H1 (cell line): ENCODE results near the gene SLC13A5. TPM values are rescaled to one million over a fixed set of nuclear protein-coding genes. Genes with fewer than 3 reads are reported as not detected.
A peak's percentile ranks its signal among the peaks of the same experiment; 100 is the strongest.

Experiments used
- CTCF ChIA-PET: fragments of 300-600 bp; sonication (Branson Sonifier 250); formaldehyde crosslinking; loops from one replicate; lab custom pipeline; 2021; ENCODE audit not compliant: partially characterized antibody; lab: Charles Lee
- POLR2A ChIA-PET: fragments of 300-600 bp; sonication (Branson Sonifier 250); formaldehyde crosslinking; loops from one replicate; lab custom pipeline; 2021; ENCODE audit warnings: inconsistent platforms; ENCODE audit not compliant: partially characterized antibody; lab: Charles Lee
- DNase-seq, 2 experiments: peaks; one replicate each; pipeline versions ENCODE4 v3.0.0 to v3.0.0-alpha.2; 2010 to 2022; ENCODE audit warnings: low spot score in 2 of 2, low read depth in 1 of 2, mixed read lengths in 1 of 2
- FAIRE-seq: peaks from 2 replicates; lab custom pipeline; 2011; peaks lifted over from hg19 to GRCh38; lab: Jason Lieb, UNC
- H2AFZ ChIP-seq: 2 replicates; pipeline ENCODE4 v1.8.1; 2012; ENCODE audit warnings: low read length, inconsistent platforms
- H2AK5ac ChIP-seq: 2 replicates; pipeline ENCODE4 v1.6.1; 2013; ENCODE audit warnings: low read depth, low read length
- H2BK120ac ChIP-seq: replicated peaks from 2 replicates; pipeline ENCODE3; 2013; ENCODE audit warnings: low read depth, low read length, inconsistent platforms
- H2BK12ac ChIP-seq: 2 replicates; pipeline ENCODE4 v1.6.1; 2013; ENCODE audit warnings: low read depth, low read length
- H2BK15ac ChIP-seq: 2 replicates; pipeline ENCODE4 v1.6.1; 2013; ENCODE audit warnings: low read length
- H2BK20ac ChIP-seq: 2 replicates; pipeline ENCODE4 v1.6.1; 2013; ENCODE audit warnings: low read length
- H2BK5ac ChIP-seq: 2 replicates; pipeline ENCODE4 v1.6.1; 2013; ENCODE audit warnings: low read depth, low read length
- H3K14ac ChIP-seq: 2 replicates; pipeline ENCODE4 v1.6.1; 2013; ENCODE audit warnings: inconsistent platforms; ENCODE audit not compliant: insufficient read length
- H3K18ac ChIP-seq: 2 replicates; pipeline ENCODE4 v1.6.1; 2013; ENCODE audit warnings: low read length; ENCODE audit errors: extremely low read depth
- H3K23ac ChIP-seq: 2 replicates; pipeline ENCODE4 v1.6.1; 2013; ENCODE audit warnings: inconsistent platforms; ENCODE audit not compliant: insufficient read length
- H3K23me2 ChIP-seq: 2 replicates; pipeline ENCODE4 v1.6.1; 2013; ENCODE audit warnings: low read depth, low read length
- H3K27ac ChIP-seq: 2 replicates; pipeline ENCODE4 v1.6.1; 2011; ENCODE audit warnings: low read depth, low read length, inconsistent platforms
- H3K27me3 ChIP-seq, 4 experiments: replicated peaks in 1 of 4; 1 replicate in 1 of 4; 2 replicates in 3 of 4; pipeline versions ENCODE4 v1.6.1 to v1.8.1; 2011 to 2013; ENCODE audit warnings: low read length in 3 of 4, mild to moderate bottlenecking in 3 of 4, inconsistent platforms in 2 of 4, mixed read lengths in 2 of 4, moderate library complexity in 1 of 4; ENCODE audit not compliant: control insufficient read depth in 3 of 4, insufficient read depth in 3 of 4; ENCODE audit errors: extremely low read depth in 1 of 4
- H3K36me3 ChIP-seq, 4 experiments: 2 replicates each; pipeline versions ENCODE4 v1.6.1 to v1.8.1; 2011 to 2013; ENCODE audit warnings: mild to moderate bottlenecking in 4 of 4, low read length in 3 of 4, moderate library complexity in 2 of 4, control low read depth in 1 of 4, inconsistent platforms in 1 of 4; ENCODE audit not compliant: insufficient read depth in 4 of 4, control insufficient read depth in 2 of 4
- H3K4ac ChIP-seq: replicated peaks from 2 replicates; pipeline ENCODE3; 2013; ENCODE audit warnings: low read length, low read depth, mixed read lengths, inconsistent platforms; ENCODE audit not compliant: insufficient read length
- H3K4me1 ChIP-seq, 4 experiments: replicated peaks in 1 of 4; 1 replicate in 1 of 4; 2 replicates in 3 of 4; pipeline versions ENCODE4 v1.6.1 to v1.8.1; 2011 to 2013; ENCODE audit warnings: low read length in 3 of 4, inconsistent platforms in 2 of 4, mixed read lengths in 1 of 4; ENCODE audit not compliant: insufficient read depth in 4 of 4, control insufficient read depth in 3 of 4
- H3K4me2 ChIP-seq, 2 experiments: 2 replicates each; pipeline versions ENCODE4 v1.6.1 to v1.8.1; 2011 to 2013; ENCODE audit warnings: low read depth in 2 of 2, low read length in 2 of 2, control low read depth in 1 of 2, inconsistent platforms in 1 of 2, mild to moderate bottlenecking in 1 of 2; ENCODE audit not compliant: insufficient read depth in 1 of 2
- H3K4me3 ChIP-seq, 4 experiments: fragments of 200-600, 300-600 bp in 1 of 4; sonication (generic), shearing (Covaris generic), sonication (Bioruptor Twin) in 1 of 4; 2 replicates each; pipeline versions ENCODE4 v1.5.1 to v1.8.1; 2011 to 2016; ENCODE audit warnings: low read length in 4 of 4, low read depth in 3 of 4, control low read depth in 2 of 4, inconsistent platforms in 2 of 4, mild to moderate bottlenecking in 2 of 4, mixed read lengths in 1 of 4, moderate library complexity in 1 of 4; ENCODE audit not compliant: insufficient read depth in 2 of 4; ENCODE audit errors: extremely low read depth in 1 of 4
- H3K56ac ChIP-seq: replicated peaks from 2 replicates; pipeline ENCODE3; 2013; ENCODE audit warnings: low read depth, mild to moderate bottlenecking, mixed read lengths, low read length, inconsistent platforms; ENCODE audit not compliant: insufficient read length
- H3K79me1 ChIP-seq: 2 replicates; pipeline ENCODE4 v1.6.1; 2013; ENCODE audit warnings: low read depth, low read length, control low read depth
- H3K79me2 ChIP-seq, 2 experiments: 2 replicates each; pipeline versions ENCODE4 v1.6.1 to v1.8.1; 2012 to 2013; ENCODE audit warnings: low read length in 2 of 2, mild to moderate bottlenecking in 2 of 2, inconsistent platforms in 1 of 2; ENCODE audit not compliant: insufficient read depth in 2 of 2, control insufficient read depth in 1 of 2
- H3K9ac ChIP-seq, 4 experiments: replicated peaks in 1 of 4; 1 replicate in 1 of 4; 2 replicates in 3 of 4; pipeline versions ENCODE4 v1.6.1 to v1.8.1; 2011 to 2013; ENCODE audit warnings: low read depth in 3 of 4, low read length in 3 of 4, control low read depth in 2 of 4, mild to moderate bottlenecking in 2 of 4, moderate library complexity in 2 of 4, inconsistent platforms in 1 of 4; ENCODE audit errors: extremely low read depth in 1 of 4
- H3K9me3 ChIP-seq, 2 experiments: 2 replicates each; pipeline versions ENCODE4 v1.6.1 to v1.8.1; 2012 to 2013; ENCODE audit warnings: mild to moderate bottlenecking in 2 of 2, moderate library complexity in 2 of 2, control low read depth in 1 of 2, inconsistent platforms in 1 of 2, low read depth in 1 of 2, low read length in 1 of 2, mixed read lengths in 1 of 2; ENCODE audit not compliant: insufficient read depth in 2 of 2
- H4K20me1 ChIP-seq, 2 experiments: replicated peaks in 1 of 2; 2 replicates each; pipeline versions ENCODE3 to v1.8.1; 2011 to 2013; ENCODE audit warnings: inconsistent platforms in 2 of 2, low read length in 2 of 2, mild to moderate bottlenecking in 1 of 2; ENCODE audit not compliant: insufficient read depth in 2 of 2, control insufficient read depth in 1 of 2
- H4K5ac ChIP-seq: 2 replicates; pipeline ENCODE4 v1.6.1; 2013; ENCODE audit warnings: low read length, low read depth, mixed read lengths, inconsistent platforms; ENCODE audit not compliant: insufficient read length
- H4K8ac ChIP-seq: 2 replicates; pipeline ENCODE4 v1.8.0; 2013; ENCODE audit warnings: mild to moderate bottlenecking, moderate library complexity, low read length, inconsistent platforms; ENCODE audit not compliant: insufficient read depth; ENCODE audit errors: extremely low read depth
- H4K91ac ChIP-seq: replicated peaks from 2 replicates; pipeline ENCODE3; 2013; ENCODE audit warnings: low read length, mixed read lengths, inconsistent platforms; ENCODE audit not compliant: insufficient read length
- HDAC2 ChIP-seq, 2 experiments: fragments of 300-600 bp in 1 of 2; sonication (generic) in 1 of 2; IDR thresholded peaks; 2 replicates each; pipeline ENCODE4 v1.6.1; 2011 to 2012; ENCODE audit warnings: low read depth in 2 of 2, low read length in 2 of 2, mild to moderate bottlenecking in 2 of 2, moderate library complexity in 2 of 2, borderline replicate concordance in 1 of 2, inconsistent platforms in 1 of 2
- NRF1 ChIP-seq: IDR thresholded peaks from 2 replicates; pipeline ENCODE4 v1.6.1; 2011; ENCODE audit warnings: mild to moderate bottlenecking, low read depth, low read length, improper control_type of control experiment
- RAD21 ChIP-seq, 2 experiments: IDR thresholded peaks in 1 of 2; conservative IDR thresholded peaks in 1 of 2; 2 replicates each; pipeline ENCODE4 v1.6.1; 2011; ENCODE audit warnings: low read depth in 2 of 2, low read length in 2 of 2, improper control_type of control experiment in 1 of 2, inconsistent platforms in 1 of 2, mild to moderate bottlenecking in 1 of 2, moderate library complexity in 1 of 2
- WGBS, 2 experiments: shearing (Covaris generic) in 1 of 2; methylation state at CpG; one replicate each; pipeline versions ENCODE4 v1.1.6 to v1.1.7; 2013 to 2015; ENCODE audit warnings: low lambda C conversion rate in 2 of 2, mixed read lengths in 2 of 2, inconsistent platforms in 1 of 2, low coverage in 1 of 2, missing lambda C conversion rate in 1 of 2; ENCODE audit not compliant: insufficient replicate concordance in 2 of 2, insufficient coverage in 1 of 2, insufficient read length in 1 of 2; ENCODE audit errors: extremely low coverage in 1 of 2, missing lambda C conversion rate in 1 of 2; 5-methylcytosine and 5-hydroxymethylcytosine counted together
- polyA plus RNA-seq, 7 experiments: library from polyadenylated mRNA; depleted of rRNA in 3 of 7; stranded (reverse) in 5 of 7; unstranded in 2 of 7; fragments of >200 nt in 5 of 7; fragments of 200-250 nt in 2 of 7; gene quantifications; 1 replicate in 5 of 7; 2 replicates in 1 of 7; 4 replicates in 1 of 7; pipeline versions ENCODE4 v1.2.1 to v1.2.3, GENCODE V29; 2011 to 2013; ENCODE audit warnings: missing spikeins in 2 of 7, mixed read lengths in 2 of 7
- total RNA-seq: library from RNA; stranded (reverse); fragmentation: NEBNext Ultra II Directional; extraction: Animal tissue kit (Norgen Biotek cat#: 25700); gene quantifications from 2 replicates; pipeline ENCODE4 v1.2.1, GENCODE V29; 2021

The SLC13A5 gene
- total and polyA plus RNA-seq, 2 of the 8 experiments (the other 6 are each of a cell fraction or from before 2014, with no cell fraction given), result 2.1 to 2.6 TPM

GRCh38 chr17:6749519-6749918 is 36.4 kb upstream of the SLC13A5 start:
- no peak overlapping the region for H2BK20ac ChIP-seq
- no peak overlapping the region for H3K4me3 ChIP-seq
- peaks cover 0 to 6% (median 3%) of the 10 kb centered on the region in 4 experiments; a peak in 3 of 7 replicates for H3K4me1 ChIP-seq
- no peak overlapping the region for H3K4me2 ChIP-seq
- TF ChIP-seq NRF1, result no peak
- peak; percentile 38 to 43; a peak in 3 of 4 replicates for TF ChIP-seq RAD21 (IDR thresholded peaks at IDR 0.05 in 1 of 2, conservative IDR thresholded peaks at IDR 0.05 in 1 of 2; ENCODE audit: low read depth in 2 of 2, low read length in 2 of 2)
- no peak for TF ChIP-seq HDAC2 (IDR thresholded peaks at IDR 0.05; ENCODE audit: borderline replicate concordance in 1 of 2, low read depth in 2 of 2, low read length in 2 of 2)
- no peak overlapping the region for H4K5ac ChIP-seq
- no peak overlapping the region for H3K4ac ChIP-seq
- H3K14ac ChIP-seq, result no peak overlapping the region
- H2AK5ac ChIP-seq, result no peak overlapping the region
- no peak overlapping the region for H4K8ac ChIP-seq
- no peaks in the 10 kb centered on the region for H3K79me2 ChIP-seq
- no peak overlapping the region for H2AFZ ChIP-seq
- DNase-seq (no peak), FAIRE-seq (no peak)
- no peaks in the 10 kb centered on the region for H3K36me3 ChIP-seq
- H3K27me3 ChIP-seq, result no peaks in the 10 kb centered on the region; a peak in 1 of 7 replicates
- no peak overlapping the region for H2BK120ac ChIP-seq
- WGBS, 2 experiments, result 87% methylated on average over 6 of the region's 6 CpGs; no CpG with 5 or more reads in 1 of the 2 experiments
- H3K23me2 ChIP-seq, result peaks cover 1% of the 10 kb centered on the region; the same call in 1 of the 2 replicates
- H3K9me3 ChIP-seq, result no peaks in the 10 kb centered on the region; a peak in 1 of 4 replicates
- H3K56ac ChIP-seq, result no peak overlapping the region
- H4K20me1 ChIP-seq, result no peaks in the 10 kb centered on the region
- H3K27ac ChIP-seq, result no peak overlapping the region
- no peak overlapping the region for H2BK5ac ChIP-seq
- H2BK12ac ChIP-seq, result no peak overlapping the region
- no peak overlapping the region for H3K23ac ChIP-seq
- CTCF ChIA-PET, result interaction anchor here (0.7 to 1.5 kb wide), 9 partner anchors 60 to 272 kb away, joined by 3 to 5 read pairs (median 3); no protein-coding TSS in a partner anchor
- no peak overlapping the region for H4K91ac ChIP-seq
- no peak overlapping the region for H3K18ac ChIP-seq
- H3K9ac ChIP-seq, result no peak overlapping the region
- POLR2A ChIA-PET, result interaction anchor here (1.0 kb wide), 1 partner anchor 8 kb away, joined by 3 read pairs; no protein-coding TSS in a partner anchor
- H2BK15ac ChIP-seq, result no peak overlapping the region
- H3K79me1 ChIP-seq, result no peaks in the 10 kb centered on the region
